Lung (tissue), 12 donors: ENCODE data around the gene SLC25A26. TPM values are rescaled to one million over a fixed set of nuclear protein-coding genes. Genes with fewer than 3 reads are reported as not detected.
A peak's percentile ranks its signal among the peaks of the same experiment; 100 is the strongest.

Experiments used
- ATAC-seq: fragments of 200-7000 bp; cut with Tn5 transposase; one replicate; pipeline ENCODE4 v1.9.1; 2020; ENCODE audit warnings: moderate number of reproducible peaks; ENCODE audit not compliant: insufficient read depth, low FRiP score
- DNase-seq, 3 donors: peaks; one replicate each; pipeline ENCODE4 v3.0.0-alpha.2; 2013 to 2017
- H3K27ac ChIP-seq, 2 donors: one replicate each; pipeline ENCODE4 v1.5.1; 2013; ENCODE audit warnings: mild to moderate bottlenecking in 2 of 2, moderate library complexity in 2 of 2, control low read depth in 1 of 2, inconsistent platforms in 1 of 2, low read depth in 1 of 2, low read length in 1 of 2
- H3K27me3 ChIP-seq, 3 donors: one replicate each; pipeline ENCODE4 v1.5.1; 2013; ENCODE audit warnings: low read length in 2 of 3; ENCODE audit not compliant: control insufficient read depth in 3 of 3, insufficient read depth in 3 of 3
- H3K36me3 ChIP-seq, 4 donors: one replicate each; pipeline ENCODE4 v1.5.1; 2013; ENCODE audit warnings: low read length in 4 of 4, mild to moderate bottlenecking in 1 of 4, moderate library complexity in 1 of 4; ENCODE audit not compliant: control insufficient read depth in 4 of 4, insufficient read depth in 4 of 4
- H3K4me1 ChIP-seq, 5 donors: one replicate each; pipeline ENCODE4 v1.5.1; 2013; ENCODE audit warnings: low read length in 5 of 5, mild to moderate bottlenecking in 2 of 5, moderate library complexity in 1 of 5; ENCODE audit not compliant: control insufficient read depth in 5 of 5, insufficient read depth in 5 of 5
- H3K4me3 ChIP-seq: one replicate; pipeline ENCODE4 v1.5.1; 2013; ENCODE audit warnings: mild to moderate bottlenecking, control low read depth, moderate library complexity
- H3K9ac ChIP-seq, 2 donors: one replicate each; pipeline ENCODE4 v1.5.1; 2013; ENCODE audit warnings: low read length in 2 of 2, control low read depth in 1 of 2; ENCODE audit not compliant: insufficient read depth in 1 of 2
- H3K9me3 ChIP-seq, 4 donors: one replicate each; pipeline ENCODE4 v1.5.1; 2013; ENCODE audit warnings: low read length in 3 of 4, mild to moderate bottlenecking in 1 of 4, moderate library complexity in 1 of 4; ENCODE audit not compliant: control insufficient read depth in 4 of 4, insufficient read depth in 3 of 4
- WGBS, 2 donors: extraction: QIAGEN DNeasy Blood & Tissue Kit; methylation state at CpG; one replicate each; pipeline ENCODE4 v1.1.7; 2013; 5-methylcytosine and 5-hydroxymethylcytosine counted together
- polyA plus RNA-seq, 2 donors: library from polyadenylated mRNA; stranded (reverse); fragments of 200-250 nt; gene quantifications; one replicate each; pipeline ENCODE4 v1.2.1, GENCODE V29; 2013
- total RNA-seq, 2 donors: library from RNA; depleted of rRNA in 1 of 2; stranded (reverse); fragments of >200 nt in 1 of 2; gene quantifications; one replicate each; pipeline ENCODE4 v1.2.1, GENCODE V29; 2014 to 2021
- TF ChIP-seq, protein P1 (sequence below): IDR thresholded peaks from 2 replicates; pipeline ENCODE4 v1.5.1; 2012; ENCODE audit warnings: mild to moderate bottlenecking; ENCODE audit errors: control extremely low read depth, extremely low read depth
- donor health status: control.
- donor health status: control.
- donor health status: Bipolar disorder and iron deficiency.
- donor health status: healthy.
- donor health status: DM: yes; HTN: yes; CAD: no.

The SLC25A26 gene
- total and polyA plus RNA-seq, 4 donors: 10.4 to 18.0 (median 14.9) TPM

DNA sequence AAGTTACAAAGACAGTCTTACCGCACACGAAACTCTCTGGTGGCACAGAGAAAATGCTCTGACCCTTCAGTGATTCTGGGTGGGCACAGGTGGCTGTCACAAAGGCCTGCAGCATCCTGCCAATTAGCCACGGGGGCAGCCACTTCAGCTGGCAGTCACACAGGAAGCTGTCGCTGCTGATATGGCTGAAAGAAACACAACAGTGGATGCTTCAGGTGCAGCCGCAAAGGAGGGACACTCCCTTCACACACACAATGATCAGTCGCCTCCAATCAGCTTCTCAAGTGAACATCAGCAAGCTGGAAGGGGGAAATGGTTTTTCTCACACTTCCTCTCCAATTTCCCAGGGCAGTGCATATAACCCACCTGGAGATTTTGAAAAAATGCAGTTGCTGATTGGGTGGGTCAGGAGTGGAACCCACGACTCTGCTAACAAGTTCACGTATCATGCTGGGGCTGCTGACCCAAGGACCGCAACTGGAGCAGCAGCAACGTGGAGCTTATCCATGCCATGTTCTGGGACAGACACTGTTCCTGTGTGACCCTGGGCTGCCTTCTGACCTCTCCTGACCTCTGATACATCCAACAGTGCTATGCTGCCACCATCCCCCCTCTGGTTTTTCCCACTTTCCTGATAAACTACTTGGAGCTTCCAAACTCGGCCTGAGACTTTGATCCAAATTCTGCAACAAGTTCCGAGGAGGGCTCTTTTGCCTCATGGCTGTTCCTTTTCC is 173.4 kb downstream of the SLC25A26 start:
- Histone ChIP-seq H3K4me1 (peaks cover 0 to 10% (median 0%) of the 10 kb centered on the region in 5 donors), H3K9me3 (peaks cover 0 to 2% (median 0%) of the 10 kb centered on the region in 4 donors), H3K27me3 (no peaks in the 10 kb centered on the region), H3K36me3 (peaks cover 2 to 42% (median 30%) of the 10 kb centered on the region in 4 donors), H3K9ac (no peak overlapping the region), H3K4me3 (no peak overlapping the region), H3K27ac (peak overlapping the region in 1 of 2 donors; percentile 37)
- 75% methylated on average over 12 of the region's 12 CpGs for WGBS, 2 donors
- DNase-seq (no peak), ATAC-seq (no peak)
- TF ChIP-seq, protein P1, sequence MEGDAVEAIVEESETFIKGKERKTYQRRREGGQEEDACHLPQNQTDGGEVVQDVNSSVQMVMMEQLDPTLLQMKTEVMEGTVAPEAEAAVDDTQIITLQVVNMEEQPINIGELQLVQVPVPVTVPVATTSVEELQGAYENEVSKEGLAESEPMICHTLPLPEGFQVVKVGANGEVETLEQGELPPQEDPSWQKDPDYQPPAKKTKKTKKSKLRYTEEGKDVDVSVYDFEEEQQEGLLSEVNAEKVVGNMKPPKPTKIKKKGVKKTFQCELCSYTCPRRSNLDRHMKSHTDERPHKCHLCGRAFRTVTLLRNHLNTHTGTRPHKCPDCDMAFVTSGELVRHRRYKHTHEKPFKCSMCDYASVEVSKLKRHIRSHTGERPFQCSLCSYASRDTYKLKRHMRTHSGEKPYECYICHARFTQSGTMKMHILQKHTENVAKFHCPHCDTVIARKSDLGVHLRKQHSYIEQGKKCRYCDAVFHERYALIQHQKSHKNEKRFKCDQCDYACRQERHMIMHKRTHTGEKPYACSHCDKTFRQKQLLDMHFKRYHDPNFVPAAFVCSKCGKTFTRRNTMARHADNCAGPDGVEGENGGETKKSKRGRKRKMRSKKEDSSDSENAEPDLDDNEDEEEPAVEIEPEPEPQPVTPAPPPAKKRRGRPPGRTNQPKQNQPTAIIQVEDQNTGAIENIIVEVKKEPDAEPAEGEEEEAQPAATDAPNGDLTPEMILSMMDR: no peak

DNA sequence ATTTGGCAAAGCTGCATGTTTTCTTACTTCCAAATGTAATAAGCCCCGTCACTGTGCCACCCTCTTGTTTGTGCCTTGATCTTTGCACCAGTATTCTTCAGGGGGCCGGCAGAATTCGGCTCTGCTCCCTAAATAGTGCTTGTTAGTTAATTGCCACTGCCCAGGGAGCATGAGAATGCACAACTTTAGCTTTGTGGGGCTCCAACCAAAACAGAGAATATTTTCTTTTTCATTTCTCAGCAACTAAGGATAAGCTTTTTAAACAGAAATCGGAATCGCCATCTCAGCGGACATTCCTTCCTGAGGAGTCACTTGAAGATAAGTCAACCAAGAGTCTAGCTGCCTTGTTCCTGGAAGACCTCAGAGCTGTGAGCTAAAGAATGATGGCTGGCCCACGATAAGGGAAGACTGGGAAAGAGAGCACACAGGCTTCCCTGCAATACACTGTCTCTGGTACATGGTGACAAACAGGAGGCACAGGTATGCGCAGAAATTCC is 174.0 kb downstream of the SLC25A26 start:
- no peak overlapping the region for H3K9ac ChIP-seq
- ATAC-seq (no peak), DNase-seq (no peak)
- H3K4me3 ChIP-seq: no peak overlapping the region
- H3K9me3 ChIP-seq: peaks cover 0 to 2% (median 0%) of the 10 kb centered on the region in 4 donors
- H3K27ac ChIP-seq: no peak overlapping the region
- H3K27me3 ChIP-seq: no peaks in the 10 kb centered on the region
- H3K36me3 ChIP-seq: peaks cover 2 to 42% (median 30%) of the 10 kb centered on the region in 4 donors
- H3K4me1 ChIP-seq: peaks cover 0 to 10% (median 0%) of the 10 kb centered on the region in 5 donors
- 85 to 92% methylated on average over 8 of the region's 8 CpGs for WGBS, 2 donors
- TF ChIP-seq, protein P1: no peak

DNA sequence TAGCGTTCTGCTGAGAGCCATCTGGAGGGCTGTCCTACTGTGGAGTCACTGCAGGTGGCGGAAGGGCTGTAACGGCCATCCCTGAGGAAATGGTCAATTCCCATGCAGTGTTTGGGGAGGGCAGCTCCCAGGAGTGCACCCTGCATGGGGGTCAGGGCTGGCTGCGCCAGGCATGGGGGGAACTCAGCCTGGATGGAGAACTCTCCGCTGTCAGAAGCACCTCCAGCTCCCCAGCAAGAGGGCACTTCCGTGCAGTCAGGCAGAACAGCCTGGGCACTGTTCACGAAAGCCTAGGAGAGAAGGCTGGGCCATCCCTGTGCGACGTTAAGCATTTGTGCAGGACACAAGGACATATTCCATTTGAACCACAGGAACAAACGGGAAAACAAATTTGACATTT is 174.8 kb downstream of the SLC25A26 start:
- peaks cover 2 to 44% (median 29%) of the 10 kb centered on the region in 4 donors for H3K36me3 ChIP-seq
- H3K27me3 ChIP-seq: no peaks in the 10 kb centered on the region

More for the DNA sequence above, 174.8 kb downstream of the SLC25A26 start:
- H3K4me1 ChIP-seq: peaks cover 0 to 10% (median under 1%) of the 10 kb centered on the region in 5 donors
- H3K9me3 ChIP-seq: peaks cover 0 to 2% (median 0%) of the 10 kb centered on the region in 4 donors
- ATAC-seq: no peak
- DNase-seq: no peak
- WGBS, 2 donors: 93 to 94% methylated on average over 10 of the region's 10 CpGs
- H3K27ac ChIP-seq: no peak overlapping the region
- H3K4me3 ChIP-seq: no peak overlapping the region
- H3K9ac ChIP-seq: no peak overlapping the region
- TF ChIP-seq, protein P1: no peak
